GM18502 (cell line): ENCODE data around the gene VPS37D.
"Not testable (repeated sequence)": the region's sequence is repeated elsewhere in the genome, so short reads cannot be mapped to it uniquely, and the experiment has no call there.

ENCODE experiments used
- ATAC-seq: cut with Tn5 transposase; IDR thresholded peaks from one replicate; pipeline ENCODE4 v1.9.1; 2021; ENCODE audit warnings: mild to moderate bottlenecking; ENCODE audit not compliant: unreplicated experiment, poor library complexity

Gene VPS37D

GRCh38 chr7:73645643-73646174 is 21.9 kb upstream of the VPS37D start:
- ATAC-seq: no peak

GRCh38 chr7:73646785-73647724 is 20.6 kb upstream of the VPS37D start:
- no peak for ATAC-seq

GRCh38 chr7:73647725-73648592 is 19.7 kb upstream of the VPS37D start:
- ATAC-seq: no peak

GRCh38 chr7:73648593-73649332 is 18.9 kb upstream of the VPS37D start:
- ATAC-seq: no peak

- ATAC-seq: no peak
These were observed 18.1 kb upstream of the VPS37D start for GRCh38 chr7:73649576-73649975.

GRCh38 chr7:73650524-73650923 is 17.1 kb upstream of the VPS37D start:
- no peak for ATAC-seq

GRCh38 chr7:73652541-73652949 is 15.1 kb upstream of the VPS37D start:
- ATAC-seq: no peak

GRCh38 chr7:73655309-73655708 is 12.3 kb upstream of the VPS37D start:
- ATAC-seq: not testable (repeated sequence)

- ATAC-seq: no peak
These were observed 7.6 kb upstream of the VPS37D start for GRCh38 chr7:73659983-73660382.

- not testable (repeated sequence) for ATAC-seq
These were observed 7.0 kb upstream of the VPS37D start for GRCh38 chr7:73660594-73660993.

GRCh38 chr7:73663033-73663432 is 4.6 kb upstream of the VPS37D start:
- no peak for ATAC-seq

GRCh38 chr7:73668103-73668885 is 663 bp downstream of the VPS37D start:
- no peak for ATAC-seq

GRCh38 chr7:73668886-73669230 is 1.2 kb downstream of the VPS37D start:
- ATAC-seq: no peak

- ATAC-seq: no peak
These were observed 1.7 kb downstream of the VPS37D start for GRCh38 chr7:73669288-73669701.

- no peak for ATAC-seq
These were observed 2.3 kb downstream of the VPS37D start for GRCh38 chr7:73669858-73670385.

GRCh38 chr7:73671322-73671661 is 3.7 kb downstream of the VPS37D start:
- no peak for ATAC-seq

- no peak for ATAC-seq
These were observed 4.3 kb downstream of the VPS37D start for GRCh38 chr7:73671857-73672445.

- no peak for ATAC-seq
These were observed 7.0 kb downstream of the VPS37D start for GRCh38 chr7:73674468-73675124.
